ENCODE measurements around the gene DIO1.
A peak's percentile ranks its signal among the peaks of the same experiment; 100 is the strongest.

The DIO1 gene

DNA sequence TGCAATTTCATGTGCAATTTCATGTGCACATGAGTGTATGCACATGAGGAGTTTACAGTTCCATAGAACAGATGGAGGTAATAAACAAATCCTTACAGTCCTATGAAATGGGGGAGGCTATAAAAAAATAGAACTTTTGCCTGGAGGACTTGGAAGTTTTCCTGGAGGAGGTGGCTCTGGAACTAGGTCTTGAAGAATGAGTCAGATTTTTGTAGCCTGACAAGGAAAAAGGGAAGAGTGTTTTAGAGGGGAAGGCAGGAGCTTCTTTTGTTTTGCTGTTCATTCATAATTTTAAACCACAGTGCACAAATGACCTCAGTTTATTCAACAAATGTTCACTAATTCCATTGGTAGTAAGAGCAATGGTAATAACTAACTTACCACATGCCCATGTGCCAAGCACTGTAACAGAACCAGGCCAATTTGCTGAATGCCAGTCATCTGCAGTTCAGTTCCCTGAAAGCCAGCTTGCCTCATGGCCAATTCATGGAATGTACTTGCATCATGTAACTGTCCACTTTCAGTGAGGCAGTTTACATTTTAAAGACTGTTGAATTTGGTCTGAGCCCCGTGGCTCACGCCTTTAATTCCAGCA, 2.7 kb downstream of the DIO1 start:
- TF ChIP-seq, protein P1, sequence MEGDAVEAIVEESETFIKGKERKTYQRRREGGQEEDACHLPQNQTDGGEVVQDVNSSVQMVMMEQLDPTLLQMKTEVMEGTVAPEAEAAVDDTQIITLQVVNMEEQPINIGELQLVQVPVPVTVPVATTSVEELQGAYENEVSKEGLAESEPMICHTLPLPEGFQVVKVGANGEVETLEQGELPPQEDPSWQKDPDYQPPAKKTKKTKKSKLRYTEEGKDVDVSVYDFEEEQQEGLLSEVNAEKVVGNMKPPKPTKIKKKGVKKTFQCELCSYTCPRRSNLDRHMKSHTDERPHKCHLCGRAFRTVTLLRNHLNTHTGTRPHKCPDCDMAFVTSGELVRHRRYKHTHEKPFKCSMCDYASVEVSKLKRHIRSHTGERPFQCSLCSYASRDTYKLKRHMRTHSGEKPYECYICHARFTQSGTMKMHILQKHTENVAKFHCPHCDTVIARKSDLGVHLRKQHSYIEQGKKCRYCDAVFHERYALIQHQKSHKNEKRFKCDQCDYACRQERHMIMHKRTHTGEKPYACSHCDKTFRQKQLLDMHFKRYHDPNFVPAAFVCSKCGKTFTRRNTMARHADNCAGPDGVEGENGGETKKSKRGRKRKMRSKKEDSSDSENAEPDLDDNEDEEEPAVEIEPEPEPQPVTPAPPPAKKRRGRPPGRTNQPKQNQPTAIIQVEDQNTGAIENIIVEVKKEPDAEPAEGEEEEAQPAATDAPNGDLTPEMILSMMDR (IDR thresholded peaks at IDR 0.05; ENCODE audit: low read depth, low read length), result no peak
- DNase-seq (ENCODE audit: extremely low read depth, low read depth), result peak; percentile 89

DNA sequence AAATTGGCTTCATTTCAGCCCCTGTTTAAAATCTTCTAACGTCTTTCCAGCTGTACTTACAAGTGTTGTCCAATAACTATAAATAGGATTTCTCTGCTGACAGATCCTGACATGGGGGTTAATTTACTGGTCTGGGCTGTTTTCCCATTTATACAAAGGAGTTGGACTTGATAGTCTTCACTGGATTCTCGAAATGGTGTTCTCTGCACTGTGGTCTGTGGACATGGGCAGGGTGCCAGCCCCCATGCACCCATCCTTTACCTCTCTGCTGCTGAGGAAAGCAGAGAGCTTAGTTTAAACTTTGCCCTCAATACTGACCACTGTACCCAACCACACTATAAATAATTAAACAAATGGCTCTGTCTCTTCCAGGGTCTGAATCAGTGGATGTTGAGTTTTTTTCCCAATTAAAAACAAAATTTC, 5.2 kb downstream of the DIO1 start:
- TF ChIP-seq, protein P1 (IDR thresholded peaks at IDR 0.05; ENCODE audit: low read depth, low read length), result no peak
- DNase-seq (ENCODE audit: extremely low read depth, low read depth), result peak; percentile 56

DNA sequence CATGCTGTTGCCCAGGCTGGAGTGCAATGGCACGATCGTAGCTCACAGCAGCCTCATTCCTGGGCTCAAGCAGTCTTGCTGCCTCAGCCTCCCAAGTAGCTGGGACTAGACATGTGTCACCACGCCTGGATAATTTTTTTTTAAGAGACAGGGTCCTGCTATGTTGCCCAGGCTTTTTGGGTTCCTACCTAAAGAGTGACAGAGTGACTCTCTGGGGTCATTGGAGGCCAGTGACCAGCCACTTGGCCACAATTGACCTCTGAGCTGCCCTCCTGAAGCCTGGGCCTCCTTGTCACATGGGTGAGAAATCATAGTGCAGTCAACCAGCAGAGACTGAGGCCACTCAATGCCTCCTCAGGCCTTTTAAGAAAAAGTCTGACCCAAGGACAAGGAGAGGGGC, 5.7 kb downstream of the DIO1 start:
- TF ChIP-seq, protein P1 (IDR thresholded peaks at IDR 0.05; ENCODE audit: low read depth, low read length), result no peak
- DNase-seq (ENCODE audit: extremely low read depth, low read depth), result no peak

DNA sequence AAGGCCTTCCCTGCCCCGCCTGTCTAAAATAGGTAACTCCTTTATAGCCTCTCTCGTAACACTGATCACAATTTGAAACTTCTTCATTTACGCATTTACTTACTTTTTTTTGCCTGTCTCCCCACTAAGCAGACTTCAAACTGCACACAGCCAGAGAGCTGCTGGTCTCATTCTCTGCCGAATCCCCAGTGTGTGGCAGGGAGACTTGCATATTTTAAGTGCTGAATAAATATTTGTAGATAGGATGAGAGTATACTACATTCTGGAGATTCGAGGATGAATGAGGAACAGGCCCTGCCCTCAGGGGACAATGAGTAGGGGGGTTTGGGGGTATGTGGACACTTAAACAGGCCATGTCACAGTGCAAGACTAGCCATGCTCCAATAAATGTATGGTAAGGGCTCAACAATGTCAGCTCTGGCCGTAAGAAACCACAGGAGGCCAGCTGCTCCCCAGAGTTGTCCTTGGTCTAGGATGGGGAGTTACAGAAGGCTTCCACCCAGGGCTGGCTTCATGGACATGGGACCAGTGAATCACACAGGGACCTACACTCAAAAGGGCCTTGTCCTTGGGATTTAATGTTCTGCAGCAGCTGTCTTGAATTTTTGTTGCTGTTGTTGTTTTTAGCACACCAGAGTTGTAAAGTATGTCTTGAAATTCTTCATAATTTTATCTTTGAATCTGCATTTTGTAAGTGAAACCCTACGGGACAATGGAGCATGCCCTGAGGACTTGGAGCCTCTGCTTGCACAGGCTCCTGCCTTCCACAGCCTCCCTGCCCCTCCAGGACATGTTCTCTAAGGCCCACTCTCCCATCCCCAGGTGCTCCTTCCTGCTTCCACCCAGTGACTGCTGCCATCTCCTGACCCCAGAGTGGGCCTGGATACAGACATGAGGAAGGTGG, 8.5 kb downstream of the DIO1 start:
- TF ChIP-seq, protein P1 (IDR thresholded peaks at IDR 0.05; ENCODE audit: low read depth, low read length), result no peak
- DNase-seq (ENCODE audit: extremely low read depth, low read depth), result no peak

DNA sequence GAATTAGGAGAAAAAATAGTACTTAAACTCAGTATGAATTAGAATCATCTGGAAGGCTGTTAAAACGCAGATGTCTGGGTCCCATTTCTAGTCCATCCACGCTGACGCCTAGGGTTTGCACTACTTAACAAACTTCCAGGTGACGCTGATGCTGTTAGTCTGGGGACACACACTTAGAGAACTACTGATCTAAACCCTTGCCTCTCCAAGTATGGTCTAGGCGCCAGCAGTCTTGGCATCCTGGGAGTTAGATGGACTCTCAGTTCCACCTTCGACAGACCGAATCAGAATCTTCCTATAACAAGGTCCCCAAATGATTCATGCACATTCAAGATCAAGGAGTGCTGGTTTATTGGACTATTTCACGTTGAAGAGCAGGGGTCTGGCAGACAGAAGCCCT, 11.5 kb downstream of the DIO1 start:
- no peak for DNase-seq (ENCODE audit: extremely low read depth, low read depth)
- TF ChIP-seq, protein P1 (IDR thresholded peaks at IDR 0.05; ENCODE audit: low read depth, low read length), result no peak

DNA sequence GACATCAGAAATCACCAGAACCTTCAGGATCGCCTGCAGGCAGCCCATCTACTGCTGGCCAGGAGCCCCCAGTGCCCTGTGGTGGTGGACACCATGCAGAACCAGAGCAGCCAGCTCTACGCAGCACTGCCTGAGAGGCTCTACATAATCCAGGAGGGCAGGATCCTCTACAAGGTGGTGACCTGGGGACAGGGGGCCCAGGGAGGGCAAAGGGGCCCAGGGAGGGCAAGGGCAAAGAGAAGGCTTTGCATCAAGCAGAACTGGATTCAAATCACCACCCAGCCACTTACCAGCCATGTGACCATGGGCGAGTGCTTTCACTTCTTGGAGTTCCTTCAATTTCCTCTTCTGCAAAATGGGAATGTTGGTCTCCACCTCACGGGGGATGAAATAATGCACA, 12.1 kb downstream of the DIO1 start:
- DNase-seq (ENCODE audit: extremely low read depth, low read depth), result no peak
- TF ChIP-seq, protein P1 (IDR thresholded peaks at IDR 0.05; ENCODE audit: low read depth, low read length), result no peak

DNA sequence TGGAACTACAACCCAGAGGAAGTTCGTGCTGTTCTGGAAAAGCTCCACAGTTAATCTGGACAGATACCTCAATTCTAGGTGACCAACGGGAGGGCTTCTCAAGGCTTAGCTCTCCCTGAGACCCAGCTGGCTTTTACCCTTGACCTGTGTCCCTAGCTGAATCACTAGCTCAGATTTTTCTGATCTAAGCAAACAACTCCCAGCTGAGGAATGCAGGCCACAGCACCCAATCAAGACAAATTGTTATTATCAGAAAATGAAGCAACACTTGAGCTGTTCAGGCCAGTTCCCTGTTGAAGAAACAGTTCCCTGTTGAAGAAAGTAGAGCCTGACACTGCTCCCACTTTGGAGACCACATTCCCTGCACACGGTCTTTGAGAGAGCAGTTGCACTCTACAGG, 16.0 kb downstream of the DIO1 start:
- DNase-seq (ENCODE audit: extremely low read depth, low read depth), result no peak
- TF ChIP-seq, protein P1 (IDR thresholded peaks at IDR 0.05; ENCODE audit: low read depth, low read length), result no peak

Measured in AG09319 (cell line).